HPDE6-E6E7 (cell line): ENCODE data around the gene ENPEP.
"Not testable (repeated sequence)": the region's sequence is repeated elsewhere in the genome, so short reads cannot be mapped to it uniquely, and the experiment has no call there.

Source experiments
- DNase-seq: peaks from one replicate; pipeline ENCODE4 v3.0.0; 2011; ENCODE audit warnings: missing footprints; ENCODE audit errors: extremely low spot score

Gene ENPEP, protein sequence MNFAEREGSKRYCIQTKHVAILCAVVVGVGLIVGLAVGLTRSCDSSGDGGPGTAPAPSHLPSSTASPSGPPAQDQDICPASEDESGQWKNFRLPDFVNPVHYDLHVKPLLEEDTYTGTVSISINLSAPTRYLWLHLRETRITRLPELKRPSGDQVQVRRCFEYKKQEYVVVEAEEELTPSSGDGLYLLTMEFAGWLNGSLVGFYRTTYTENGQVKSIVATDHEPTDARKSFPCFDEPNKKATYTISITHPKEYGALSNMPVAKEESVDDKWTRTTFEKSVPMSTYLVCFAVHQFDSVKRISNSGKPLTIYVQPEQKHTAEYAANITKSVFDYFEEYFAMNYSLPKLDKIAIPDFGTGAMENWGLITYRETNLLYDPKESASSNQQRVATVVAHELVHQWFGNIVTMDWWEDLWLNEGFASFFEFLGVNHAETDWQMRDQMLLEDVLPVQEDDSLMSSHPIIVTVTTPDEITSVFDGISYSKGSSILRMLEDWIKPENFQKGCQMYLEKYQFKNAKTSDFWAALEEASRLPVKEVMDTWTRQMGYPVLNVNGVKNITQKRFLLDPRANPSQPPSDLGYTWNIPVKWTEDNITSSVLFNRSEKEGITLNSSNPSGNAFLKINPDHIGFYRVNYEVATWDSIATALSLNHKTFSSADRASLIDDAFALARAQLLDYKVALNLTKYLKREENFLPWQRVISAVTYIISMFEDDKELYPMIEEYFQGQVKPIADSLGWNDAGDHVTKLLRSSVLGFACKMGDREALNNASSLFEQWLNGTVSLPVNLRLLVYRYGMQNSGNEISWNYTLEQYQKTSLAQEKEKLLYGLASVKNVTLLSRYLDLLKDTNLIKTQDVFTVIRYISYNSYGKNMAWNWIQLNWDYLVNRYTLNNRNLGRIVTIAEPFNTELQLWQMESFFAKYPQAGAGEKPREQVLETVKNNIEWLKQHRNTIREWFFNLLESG

DNA sequence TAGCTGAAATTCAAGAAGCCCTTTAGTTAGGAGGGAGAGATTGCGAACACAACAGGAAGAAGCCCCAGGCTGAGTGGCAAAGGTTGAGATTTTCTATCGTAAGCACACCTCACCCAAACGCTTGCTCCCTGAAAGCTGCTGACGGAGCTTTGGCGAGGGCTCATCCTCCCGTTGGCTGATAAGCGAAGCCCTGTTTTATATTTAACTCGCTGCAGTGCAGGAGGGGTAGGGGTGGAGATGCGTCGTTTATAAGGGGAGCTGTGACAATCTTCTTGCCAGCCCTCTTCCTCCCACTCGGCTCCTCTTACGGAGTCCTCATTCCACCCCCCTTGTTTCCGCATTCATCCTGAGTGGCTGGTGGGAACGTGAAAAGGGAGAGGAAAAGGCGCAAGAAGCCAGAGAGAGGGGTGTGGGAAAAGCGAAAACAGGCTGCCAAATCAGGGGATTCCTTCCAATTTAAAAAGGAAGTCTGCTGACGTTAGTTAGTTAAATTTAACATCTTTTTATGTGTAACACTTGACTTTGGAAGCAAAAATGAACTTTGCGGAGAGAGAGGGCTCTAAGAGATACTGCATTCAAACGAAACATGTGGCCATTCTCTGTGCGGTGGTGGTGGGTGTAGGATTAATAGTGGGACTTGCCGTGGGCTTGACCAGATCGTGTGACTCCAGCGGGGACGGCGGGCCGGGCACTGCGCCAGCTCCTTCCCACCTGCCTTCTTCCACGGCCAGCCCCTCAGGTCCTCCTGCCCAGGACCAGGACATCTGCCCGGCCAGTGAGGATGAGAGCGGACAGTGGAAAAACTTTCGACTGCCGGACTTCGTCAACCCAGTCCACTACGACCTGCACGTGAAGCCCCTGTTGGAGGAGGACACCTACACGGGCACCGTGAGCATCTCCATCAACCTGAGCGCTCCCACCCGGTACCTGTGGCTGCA lies at the start of gene ENPEP:
Gene ENPEP (plus strand): TSS at position 275 of the 938 bp plus-strand sequence. CDS start 260 bp downstream, at position 535.
- no peak for DNase-seq

DNA sequence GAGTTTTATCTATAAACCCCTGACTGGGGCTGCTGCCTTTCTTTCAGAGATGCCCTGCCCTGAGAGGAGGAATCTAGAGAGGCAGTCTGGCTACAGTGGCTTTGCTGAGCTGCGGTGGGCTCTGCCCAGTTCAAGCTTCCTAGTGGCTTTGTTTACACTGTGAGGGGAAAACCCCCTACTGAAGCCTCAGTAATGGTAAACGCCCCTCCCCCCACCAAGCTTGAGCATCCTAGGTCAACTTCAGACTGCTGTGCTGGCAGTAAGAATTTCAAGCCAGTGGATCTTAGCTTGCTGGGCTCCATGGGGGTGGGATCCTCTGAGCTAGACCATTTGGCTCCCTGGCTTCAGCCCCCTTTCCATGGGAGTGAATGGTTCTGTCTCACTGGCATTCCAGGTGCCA lies 44.1 kb upstream of the ENPEP start:
- DNase-seq = not testable (repeated sequence)

DNA sequence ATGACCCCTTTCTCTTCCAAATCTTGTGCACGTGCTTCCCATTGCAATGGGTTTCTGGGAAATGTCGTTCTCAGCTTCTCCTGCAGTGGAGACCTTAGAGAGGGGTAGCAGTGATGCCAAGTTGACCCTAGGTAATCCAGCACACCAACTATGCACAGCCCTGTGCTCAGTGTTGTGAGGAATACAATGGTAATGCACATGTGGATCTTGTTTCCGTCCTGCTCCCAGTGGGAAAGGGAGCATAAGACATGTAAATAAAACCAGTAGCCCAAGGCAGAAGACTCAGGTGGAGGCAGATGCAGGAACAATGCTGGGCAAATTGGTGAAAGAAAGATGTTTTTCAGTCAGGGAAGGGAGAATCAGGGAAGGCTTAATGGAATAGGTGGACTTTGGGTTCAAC lies 38.7 kb upstream of the ENPEP start:
- not testable (repeated sequence) for DNase-seq

DNA sequence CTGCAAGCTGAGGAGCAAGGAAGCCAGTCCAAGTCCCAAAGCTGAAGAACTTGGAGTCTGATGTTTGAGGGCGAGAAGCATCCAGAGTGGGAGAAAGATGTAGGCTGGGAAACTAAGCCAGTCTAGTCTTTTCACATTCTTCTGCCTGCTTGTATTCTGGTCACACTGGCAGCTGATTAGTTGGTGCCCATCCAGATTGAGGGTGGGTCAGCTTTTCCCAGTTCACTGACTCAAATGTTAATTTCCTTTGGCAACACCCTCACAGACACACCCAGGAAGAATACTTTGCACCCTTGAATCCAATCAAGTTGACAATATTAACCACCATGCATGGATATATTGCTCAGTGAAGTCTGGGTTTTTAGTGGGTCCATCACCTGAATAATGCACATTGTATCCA lies 36.7 kb upstream of the ENPEP start:
- DNase-seq = not testable (repeated sequence)

- no peak for DNase-seq
Measured at GRCh38 chr4:110442309-110442708, 33.6 kb upstream of the ENPEP start.

- no peak for DNase-seq
Measured at GRCh38 chr4:110442788-110443187, 33.2 kb upstream of the ENPEP start.

DNA sequence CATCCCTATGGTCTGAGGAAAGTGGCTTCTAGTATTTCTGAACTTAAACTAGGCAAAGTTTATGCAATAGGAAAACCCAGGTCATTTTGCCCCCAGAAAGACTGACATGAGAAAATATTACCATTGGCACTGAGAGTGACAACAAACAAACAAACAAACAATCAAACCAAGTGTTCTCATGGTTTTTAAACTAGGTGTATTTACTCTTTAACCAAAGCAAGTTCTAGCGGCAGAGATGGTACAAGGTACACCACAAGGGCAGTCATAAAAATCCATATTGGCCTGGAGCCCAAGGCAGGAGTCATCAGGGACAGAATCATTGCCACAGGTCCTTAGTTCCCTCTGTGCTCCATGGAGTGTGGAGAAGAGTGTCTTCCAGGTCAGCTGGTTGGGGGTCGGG lies 26.0 kb upstream of the ENPEP start:
- DNase-seq = no peak

- DNase-seq = no peak
Measured at GRCh38 chr4:110452546-110452945, 23.4 kb upstream of the ENPEP start.

DNA sequence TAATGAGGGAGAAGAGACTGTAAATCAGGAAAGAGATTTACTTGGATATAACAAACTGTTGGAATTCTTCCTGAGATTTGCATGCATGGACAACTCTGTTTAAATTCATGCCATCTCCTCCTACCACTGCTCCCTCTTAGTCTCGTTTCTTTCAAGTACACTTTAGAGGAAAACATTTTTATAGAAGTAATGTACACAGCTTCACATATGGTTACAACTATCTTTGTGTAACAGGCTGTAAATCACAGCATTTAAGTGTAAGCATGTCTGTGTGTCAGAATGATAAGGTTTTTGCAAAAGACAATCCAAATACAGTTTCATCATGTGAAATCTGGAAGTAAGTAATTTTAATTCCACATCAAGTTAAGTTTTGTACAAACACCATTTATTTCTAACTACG lies 21.5 kb upstream of the ENPEP start:
- no peak for DNase-seq

DNA sequence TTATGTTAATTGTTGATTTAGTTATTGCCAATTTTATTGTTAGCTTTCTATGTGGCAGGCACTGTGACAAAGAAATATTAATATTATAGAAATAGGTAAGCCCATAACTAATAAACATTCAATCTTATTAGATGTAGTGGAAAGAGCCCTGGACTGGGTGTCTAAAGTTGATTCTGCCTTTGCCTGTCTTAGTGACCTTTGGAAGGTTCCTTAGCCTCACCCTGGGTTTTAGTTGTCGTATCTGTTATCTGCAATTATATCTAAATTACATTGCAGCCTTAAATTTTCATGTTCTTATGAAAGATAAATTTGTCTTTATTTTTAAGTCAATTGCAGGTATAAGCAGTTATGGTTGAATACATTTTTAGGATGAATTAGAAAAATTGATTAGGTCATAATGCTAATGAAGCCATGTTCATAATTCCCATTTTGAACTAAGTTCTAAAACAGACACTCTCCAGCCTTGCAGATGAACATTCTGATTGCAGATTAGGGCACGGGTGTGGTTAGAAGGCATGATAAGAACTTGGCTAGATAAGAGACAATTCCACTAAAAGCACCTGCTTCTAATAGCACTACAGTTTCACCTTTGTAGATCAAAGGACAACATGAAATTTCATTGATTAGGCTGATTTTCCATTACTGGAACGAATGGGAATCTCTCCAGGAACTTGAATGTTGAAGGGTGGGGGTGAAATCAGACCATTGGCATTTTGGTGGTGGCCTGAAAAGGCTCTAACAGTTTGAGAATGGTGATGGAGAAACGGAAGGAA lies 17.3 kb upstream of the ENPEP start:
- no peak for DNase-seq

GRCh38 chr4:110460074-110460746 lies 15.7 kb upstream of the ENPEP start:
- DNase-seq = no peak

DNA sequence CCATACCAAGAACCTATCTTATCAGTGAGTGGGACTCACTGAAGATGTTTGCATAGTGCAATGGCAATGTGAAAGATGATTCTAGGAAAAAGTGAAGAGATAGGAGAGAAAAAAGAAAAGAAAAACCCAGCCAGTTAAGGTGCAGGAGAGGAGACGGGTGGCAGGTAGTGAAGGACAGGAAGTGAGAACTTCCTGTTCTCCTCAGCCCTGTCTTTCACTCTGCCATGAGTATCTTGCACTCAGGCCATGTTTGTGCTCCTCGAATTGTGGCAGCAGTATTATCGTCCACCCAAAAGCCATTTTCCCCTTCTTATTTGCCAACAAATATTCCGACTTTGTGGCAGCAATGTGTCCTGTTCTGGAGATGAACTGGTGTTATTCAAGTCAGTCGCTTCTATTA lies 8.6 kb upstream of the ENPEP start:
- DNase-seq = no peak

- no peak for DNase-seq
Measured at GRCh38 chr4:110472583-110473329, 3.2 kb upstream of the ENPEP start.

- DNase-seq = no peak
Measured at GRCh38 chr4:110474481-110474880, 1.5 kb upstream of the ENPEP start.

- DNase-seq = not testable (repeated sequence)
Measured at GRCh38 chr4:110475080-110475479, 875 bp upstream of the ENPEP start.

DNA sequence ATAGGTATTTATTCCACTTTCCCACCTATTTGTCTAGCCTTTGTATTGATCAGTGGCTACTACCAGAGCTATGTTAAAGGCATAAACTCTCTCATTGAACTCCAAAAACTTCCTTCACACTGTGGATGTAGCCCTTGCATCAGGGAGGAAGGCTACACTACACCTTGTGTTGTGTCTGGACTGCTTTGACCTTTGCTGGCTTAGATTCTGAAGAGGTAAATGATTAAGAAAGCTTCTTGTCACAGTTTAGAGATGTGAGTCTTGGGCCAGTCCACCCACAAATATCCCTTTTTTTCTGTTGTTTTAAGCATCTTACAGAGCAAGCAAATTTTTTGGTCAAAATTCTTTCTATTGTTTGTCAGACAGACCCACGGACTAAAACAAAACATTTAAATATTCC lies 1.9 kb downstream of the ENPEP start:
- no peak for DNase-seq

DNA sequence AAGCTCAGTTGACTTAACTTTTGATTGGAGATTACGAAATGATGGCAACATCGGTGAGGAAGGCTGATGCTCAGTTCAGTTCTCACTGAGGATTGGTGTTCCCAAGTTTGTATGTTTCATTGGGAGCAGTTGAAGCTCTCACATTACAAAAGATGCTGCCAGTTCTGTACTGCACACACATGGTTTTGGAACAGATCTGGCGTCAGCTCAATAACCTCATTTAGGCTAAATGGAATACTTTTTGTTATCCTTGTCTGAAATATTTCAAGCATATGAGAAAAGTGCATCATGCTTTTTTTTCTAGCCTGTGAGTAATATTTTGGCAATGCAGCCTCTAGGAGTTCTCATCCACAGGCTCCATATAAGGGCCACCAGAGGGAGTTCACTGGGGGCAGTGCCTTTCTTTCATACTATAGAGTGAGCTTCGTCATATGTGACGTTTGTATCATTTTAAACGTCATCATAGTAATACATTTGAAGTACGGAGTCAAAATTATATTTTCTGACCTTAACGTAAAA lies 4.1 kb downstream of the ENPEP start:
- DNase-seq = no peak

- no peak for DNase-seq
Measured at GRCh38 chr4:110480746-110481271, 4.9 kb downstream of the ENPEP start.

DNA sequence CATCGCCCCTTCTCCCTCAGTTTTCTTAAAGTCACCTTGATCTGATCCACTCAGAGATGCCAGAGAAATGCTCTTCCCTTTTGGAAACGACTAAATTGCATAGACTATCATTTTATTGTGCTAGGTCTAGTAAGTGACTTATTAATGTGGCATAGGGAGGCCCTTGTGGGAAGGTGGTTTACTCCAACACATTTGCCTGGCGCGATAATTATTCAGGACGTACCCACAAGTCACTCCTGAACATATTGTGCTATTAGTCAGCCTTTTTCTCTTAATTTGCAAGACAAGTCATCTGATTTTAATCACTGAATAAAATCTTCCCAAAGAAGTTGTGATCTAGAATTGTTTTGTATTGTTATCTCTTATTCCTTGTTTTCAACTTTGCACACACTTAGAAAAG lies 7.6 kb downstream of the ENPEP start:
- no peak for DNase-seq
